GM21619 (cell line): ENCODE measurements around the gene RNPEPL1.
A peak's percentile ranks its signal among the peaks of the same experiment; 100 is the strongest.

ENCODE experiments used
- ATAC-seq: cut with Tn5 transposase; IDR thresholded peaks from one replicate; pipeline ENCODE4 v1.9.1; 2021; ENCODE audit not compliant: unreplicated experiment

RNPEPL1 gene

DNA sequence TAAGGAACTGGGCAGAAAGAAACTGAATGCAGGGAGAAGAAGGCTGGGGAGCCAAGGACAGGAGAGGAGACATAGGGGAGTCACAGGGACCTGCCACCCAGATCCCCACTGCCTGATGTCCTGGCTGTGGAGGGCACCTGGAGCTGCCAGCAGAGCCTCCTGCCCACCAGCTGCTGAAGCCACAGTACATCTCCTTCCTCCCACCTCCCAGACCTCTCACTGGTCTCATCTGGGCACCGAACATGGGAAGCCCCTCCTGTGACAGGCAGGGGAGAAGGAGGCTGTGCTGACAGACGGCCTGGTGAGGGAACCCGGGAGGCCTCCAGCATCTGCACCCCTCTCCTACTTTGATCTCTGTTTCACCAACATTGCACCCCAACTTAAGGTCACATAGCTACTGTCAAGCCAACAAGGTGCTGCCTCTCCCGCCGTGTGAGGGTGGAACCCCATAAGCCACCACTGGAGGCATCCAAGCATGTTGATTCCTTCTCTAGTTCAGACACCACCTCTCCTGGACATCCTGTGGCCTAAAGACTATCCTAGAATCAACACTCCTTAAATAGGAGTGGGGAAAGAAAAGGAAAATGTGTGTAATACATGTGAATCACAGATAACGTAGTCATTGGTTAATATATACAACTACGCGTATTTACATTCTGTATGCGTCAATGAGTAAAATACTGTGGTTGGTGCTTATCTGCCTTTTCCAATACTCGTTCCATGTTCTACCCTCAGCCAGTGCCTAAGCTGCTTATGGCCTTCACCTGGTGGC is 3.5 kb upstream of the RNPEPL1 start:
- no peak for ATAC-seq

DNA sequence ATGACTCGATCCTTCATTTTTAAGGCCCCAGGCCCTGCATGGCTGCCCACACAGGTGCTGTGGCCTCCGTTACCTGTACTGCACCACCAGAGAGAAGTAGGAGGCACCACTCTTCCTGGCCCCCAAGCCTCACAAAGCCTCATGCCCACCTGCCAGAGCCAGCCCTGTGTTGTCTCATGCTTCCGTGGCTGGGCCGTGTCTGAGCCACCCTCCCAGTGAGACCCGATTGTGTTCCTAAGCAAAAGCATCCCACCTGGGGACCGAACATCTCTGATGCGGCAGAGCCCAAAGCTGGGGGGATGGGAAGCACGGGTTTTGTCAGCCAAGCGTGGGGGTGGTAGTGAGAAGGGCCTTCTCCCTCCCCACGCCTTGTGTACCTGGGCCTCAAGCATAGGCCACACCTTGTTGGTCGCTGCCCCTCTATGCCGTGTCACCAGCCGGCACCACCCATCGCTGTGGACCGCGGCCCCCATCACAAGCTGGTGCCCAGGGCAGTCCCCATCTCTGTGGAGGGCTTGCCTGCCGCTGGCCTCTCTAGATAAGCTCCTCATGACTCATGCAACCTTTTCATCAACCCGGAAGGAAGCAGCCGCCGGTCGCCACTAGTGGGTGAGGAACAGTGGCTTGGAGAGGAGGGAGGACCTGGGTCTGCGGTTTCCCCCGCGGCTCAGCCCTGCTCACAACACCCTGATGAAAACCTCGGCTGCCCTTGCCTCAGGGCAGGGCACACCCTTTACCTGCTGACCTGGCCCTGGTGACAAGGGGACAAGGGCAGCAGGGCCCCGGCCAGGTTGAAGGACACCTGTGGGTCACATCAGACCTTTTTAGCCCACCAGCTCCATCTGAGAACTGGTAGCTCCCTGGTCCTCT is 2.7 kb upstream of the RNPEPL1 start:
- ATAC-seq = peak; percentile 32

DNA sequence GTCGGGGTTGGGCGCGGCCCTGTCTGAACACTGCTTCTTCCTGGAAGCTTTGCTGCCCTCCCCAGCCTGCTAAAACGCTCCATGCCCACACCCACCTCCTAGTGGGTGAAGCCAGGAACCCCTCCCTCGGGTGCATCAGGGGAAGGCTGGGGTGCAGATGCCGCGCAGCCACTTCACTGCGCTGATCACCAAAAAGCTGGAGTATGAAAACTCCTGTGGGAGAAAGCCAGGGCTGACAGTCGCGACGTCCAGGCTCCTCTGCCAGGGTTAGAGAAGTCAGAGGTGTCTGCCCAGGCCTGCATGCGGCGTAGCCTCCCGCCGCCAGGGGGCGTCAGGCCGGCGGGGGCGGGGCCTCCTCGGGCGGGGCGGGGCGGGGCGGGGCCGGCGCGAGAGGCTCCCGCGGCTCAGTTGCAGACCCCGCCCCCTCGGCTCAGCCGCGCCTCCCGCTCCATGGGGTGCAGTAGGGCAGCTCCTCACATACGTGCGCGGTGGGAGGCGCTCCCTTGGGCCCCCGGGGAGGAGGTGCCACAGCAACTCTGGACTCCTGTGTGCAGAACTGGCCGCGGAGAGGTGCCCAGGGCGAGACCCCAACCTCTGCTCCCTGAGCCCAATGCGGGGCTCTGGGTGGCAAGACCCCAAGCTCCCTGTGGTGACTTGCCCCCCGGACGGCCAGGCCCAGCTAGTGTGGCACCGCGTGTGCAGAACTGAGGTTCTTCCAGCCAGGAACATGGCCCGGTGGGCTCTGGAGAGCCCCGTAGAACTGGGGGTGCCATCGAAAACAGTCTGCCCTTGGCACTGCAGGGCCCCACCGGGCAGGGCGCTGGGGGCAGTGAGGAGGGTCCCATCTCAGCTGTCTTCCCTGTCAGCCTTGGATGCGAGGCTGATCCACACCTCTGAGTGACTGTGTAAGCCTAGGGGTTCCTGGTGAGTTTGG is 1.8 kb upstream of the RNPEPL1 start:
- peak; percentile 44 for ATAC-seq

DNA sequence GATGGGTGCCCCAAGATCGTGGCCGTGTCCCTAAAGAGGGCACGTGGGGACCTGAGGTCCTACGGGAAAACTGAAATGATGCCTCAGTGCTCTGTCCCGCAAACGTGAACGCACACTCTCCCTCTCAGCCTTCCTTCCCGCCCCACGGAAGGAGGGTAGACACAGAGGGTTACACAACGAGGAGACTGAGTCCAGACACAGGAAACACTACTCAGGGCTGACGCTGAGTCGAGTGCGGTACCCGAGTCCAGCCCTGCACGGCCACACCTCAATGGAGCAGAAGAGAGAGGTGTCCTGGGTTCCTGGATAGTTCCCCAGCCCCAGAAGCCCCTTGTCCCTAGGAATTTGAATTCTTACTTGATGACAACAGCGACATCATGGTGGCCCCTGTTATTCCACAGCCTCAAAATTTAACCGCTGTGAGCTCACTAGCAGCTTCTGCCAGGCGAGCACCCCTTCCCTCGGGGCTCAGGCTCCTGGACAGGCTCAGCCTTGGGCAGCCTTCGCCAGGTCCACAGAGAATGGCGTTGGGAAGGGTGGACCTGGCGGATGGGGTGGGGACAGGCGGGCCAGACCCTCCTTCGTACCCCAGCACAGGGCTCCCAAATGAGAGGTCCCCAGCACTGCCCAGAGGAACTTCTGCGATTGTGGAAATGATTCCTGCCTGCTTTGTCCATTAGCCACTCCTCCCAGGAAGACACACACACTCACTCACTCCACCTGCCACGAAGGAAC is 980 bp upstream of the RNPEPL1 start:
- ATAC-seq = no peak

DNA sequence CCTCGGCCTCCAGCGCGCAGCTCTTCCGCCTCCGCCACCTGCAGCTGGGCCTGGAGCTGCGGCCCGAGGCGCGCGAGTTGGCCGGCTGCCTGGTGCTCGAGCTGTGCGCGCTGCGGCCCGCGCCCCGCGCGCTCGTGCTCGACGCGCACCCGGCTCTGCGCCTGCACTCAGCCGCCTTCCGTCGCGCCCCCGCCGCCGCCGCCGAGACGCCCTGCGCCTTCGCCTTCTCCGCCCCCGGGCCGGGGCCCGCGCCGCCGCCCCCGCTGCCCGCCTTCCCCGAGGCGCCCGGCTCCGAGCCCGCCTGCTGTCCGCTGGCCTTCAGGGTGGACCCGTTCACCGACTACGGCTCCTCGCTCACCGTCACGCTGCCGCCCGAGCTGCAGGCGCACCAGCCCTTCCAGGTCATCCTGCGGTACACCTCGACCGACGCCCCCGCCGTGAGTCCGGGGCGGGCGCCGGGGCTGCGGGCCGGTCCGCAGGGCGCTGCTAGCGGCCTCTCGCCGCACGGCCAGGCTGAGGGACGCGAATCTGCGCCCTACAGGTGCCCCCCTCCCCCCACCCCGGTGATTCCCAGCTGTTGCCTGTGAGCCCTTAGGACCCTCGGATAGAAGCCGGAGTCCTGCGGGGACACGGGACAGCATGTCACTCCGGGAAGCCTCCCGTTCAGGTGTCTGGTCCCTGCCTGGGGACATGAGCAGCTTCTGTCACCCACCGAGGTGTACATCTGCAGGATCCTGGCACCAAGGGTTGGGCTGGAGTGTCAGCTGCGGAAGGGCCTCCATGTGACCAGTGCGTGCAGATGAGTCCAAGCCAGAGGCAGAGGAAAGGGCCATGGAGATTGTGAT is 616 bp downstream of the RNPEPL1 start:
- peak; percentile 3 for ATAC-seq

DNA sequence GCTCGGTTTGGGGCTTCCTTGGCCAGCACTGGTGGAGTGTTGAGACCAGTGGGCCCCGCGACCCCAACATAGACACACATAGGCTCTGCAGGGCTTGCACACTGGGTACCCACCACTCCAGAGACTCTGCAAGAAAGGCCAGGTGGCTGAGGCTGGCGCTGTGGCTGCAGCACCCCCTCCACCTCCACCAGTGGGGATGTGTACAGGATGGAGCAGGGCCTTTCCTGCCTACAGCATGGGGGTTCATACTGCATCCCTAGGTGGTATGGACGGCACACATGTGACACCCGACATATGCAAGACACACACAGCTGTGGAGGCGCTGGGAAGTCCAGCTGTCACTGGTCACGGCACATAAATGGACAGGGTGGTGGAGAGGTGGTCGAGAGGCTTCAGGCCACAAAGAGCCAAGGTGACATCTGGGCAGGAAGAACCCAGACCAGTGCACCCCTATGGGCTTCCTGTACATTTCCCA is 1.3 kb downstream of the RNPEPL1 start:
- ATAC-seq = no peak

DNA sequence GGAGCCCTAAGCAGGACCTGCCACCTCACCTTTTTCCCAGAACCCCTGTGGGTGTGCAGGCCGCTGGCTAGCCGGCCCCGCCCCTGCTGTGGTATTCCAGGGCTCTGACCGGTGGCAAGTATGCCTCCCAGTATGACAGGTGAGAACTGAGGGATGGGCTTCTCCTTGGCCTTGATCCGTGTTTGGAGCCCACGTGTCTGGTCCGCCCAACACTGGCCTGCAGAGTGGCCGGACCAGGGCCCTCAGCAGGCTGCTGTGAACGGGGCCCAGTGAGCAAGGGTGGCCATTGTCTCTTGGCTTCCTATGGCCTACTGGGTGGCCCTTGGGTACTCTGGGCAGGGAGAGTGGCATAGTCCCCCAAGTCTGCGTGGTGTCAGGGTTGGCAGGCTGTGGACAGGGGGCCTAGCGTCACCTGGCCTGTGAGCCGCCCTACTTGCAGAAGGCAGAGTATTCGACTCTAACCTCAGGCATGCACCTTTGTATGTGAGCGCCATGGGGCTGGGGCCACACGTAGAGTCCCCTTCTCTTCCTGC is 1.8 kb downstream of the RNPEPL1 start:
- ATAC-seq = no peak

DNA sequence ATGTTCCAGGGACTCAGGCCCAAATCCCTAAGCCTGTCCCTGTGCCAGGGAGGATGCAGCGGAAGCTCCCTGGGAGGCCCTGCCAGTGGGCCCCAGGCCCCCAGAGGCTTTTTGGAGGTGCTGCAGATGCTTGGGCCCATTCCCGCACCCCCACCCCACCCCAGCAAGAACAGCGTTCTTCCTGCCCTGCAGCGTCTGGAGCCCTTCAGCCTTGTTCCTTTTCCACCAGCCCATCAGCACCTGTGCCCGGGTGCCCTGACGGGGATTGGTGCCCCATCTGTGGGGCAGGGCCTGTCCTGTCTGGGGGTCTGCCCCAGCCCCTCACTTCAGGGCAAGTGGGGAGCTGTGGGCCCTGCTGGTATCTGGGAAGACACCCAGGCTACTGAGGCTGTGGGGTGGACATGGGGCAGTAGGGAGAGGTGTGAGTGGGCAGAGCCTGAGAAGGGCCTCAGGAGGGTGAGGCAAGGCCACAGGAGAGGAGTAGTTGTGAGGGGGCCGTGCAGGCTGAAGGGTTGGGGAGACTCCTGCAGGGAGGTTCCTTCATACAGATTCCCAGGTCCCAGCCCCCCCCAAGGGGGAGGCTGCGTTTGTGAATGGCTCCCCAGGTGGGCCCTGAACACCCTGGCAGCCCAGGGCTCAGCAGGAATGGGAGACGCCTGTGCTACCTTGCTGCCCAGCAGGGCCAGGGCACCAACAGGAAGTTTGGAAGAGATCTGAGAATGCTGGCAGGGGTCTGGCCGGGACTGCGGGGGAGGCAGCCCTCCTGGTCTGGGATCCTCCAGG is 2.4 kb downstream of the RNPEPL1 start:
- no peak for ATAC-seq

DNA sequence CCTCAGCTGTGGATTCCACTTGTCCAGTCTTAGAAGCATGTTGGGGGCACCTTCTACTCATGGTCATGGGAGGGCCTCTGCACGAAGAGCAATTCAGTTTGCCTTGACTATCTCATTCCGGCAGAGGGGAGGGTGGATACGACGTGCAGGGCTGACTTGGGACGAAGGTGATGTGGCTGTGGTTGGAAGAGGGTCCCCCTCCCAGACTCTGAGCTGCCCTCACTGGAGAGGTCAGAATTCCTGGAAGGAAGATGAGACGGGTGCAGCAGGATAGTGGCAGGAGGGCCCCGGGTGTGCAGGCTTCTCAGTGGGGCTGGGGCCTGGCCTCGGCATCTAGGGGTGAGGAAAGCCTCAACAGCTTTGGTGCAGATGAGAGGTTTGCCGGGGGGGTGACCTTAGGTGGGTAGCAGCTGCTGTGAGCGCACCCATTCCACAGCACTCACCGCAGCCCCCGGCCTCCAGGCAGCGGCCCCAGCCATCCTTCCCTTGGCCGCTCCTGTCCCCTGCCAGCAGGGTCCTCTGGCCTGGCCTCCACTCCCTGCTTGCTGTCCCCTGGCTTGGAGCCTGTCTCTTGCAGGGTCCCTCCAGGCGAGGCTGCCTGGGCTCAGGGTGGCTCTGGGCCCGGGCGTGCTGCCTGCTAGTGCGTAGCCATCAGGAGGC is 3.2 kb downstream of the RNPEPL1 start:
- no peak for ATAC-seq

DNA sequence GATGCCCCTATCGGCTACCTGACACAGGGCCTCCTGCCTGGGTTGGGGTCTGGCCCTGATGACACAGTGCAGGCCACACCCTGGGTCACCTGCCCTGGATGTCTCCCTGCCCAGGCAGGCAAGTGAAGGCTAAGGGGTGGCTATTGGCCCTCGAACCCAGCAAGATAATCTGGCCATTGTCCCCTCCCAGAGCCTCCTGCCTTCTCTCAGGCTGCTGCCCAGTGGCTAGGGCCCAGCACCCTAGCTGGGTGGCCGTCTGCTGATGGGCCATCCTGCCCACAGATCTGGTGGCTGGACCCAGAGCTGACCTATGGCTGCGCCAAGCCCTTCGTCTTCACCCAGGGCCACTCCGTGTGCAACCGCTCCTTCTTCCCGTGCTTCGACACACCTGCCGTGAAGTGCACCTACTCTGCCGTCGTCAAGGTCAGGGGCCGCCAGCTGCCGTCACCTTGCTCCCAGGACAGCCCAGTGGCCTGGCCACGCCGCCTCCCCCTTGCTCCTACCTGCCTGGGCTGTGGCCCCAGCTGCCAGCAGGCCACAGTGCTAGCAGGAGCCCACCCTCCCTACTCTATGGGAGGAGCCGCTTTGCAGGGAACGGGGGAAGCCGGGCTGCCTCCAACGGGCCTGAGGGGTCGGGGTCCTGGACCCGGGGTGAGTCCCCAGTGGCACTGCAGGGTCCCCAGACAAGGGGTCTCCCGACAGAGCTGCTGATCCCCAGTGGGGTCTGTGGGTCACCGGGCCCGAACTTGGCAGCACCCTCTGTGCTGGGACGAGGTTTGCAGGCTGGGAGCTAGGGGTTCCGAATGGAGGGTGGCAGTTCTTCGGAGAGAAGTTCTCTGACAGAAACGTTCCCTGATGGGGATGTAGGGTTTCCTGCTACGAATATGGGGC is 4.1 kb downstream of the RNPEPL1 start:
- no peak for ATAC-seq

DNA sequence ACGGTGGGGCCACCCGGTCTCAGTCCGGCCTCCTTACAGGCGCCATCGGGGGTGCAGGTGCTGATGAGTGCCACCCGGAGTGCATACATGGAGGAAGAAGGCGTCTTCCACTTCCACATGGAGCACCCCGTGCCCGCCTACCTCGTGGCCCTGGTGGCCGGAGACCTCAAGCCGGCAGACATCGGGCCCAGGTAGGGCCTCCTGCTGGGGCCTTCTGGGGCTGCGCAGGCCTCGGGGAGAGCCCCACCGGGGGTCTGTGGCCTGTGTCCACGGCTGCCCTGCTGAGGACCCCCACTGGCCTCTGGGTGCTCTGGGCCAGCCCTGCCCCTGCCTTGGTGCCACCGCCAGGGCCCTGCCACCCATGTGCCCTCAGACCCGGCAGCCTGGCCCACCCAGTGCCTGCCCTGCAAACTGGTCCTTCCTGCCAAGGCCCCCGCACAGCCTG is 4.8 kb downstream of the RNPEPL1 start:
- ATAC-seq = no peak

DNA sequence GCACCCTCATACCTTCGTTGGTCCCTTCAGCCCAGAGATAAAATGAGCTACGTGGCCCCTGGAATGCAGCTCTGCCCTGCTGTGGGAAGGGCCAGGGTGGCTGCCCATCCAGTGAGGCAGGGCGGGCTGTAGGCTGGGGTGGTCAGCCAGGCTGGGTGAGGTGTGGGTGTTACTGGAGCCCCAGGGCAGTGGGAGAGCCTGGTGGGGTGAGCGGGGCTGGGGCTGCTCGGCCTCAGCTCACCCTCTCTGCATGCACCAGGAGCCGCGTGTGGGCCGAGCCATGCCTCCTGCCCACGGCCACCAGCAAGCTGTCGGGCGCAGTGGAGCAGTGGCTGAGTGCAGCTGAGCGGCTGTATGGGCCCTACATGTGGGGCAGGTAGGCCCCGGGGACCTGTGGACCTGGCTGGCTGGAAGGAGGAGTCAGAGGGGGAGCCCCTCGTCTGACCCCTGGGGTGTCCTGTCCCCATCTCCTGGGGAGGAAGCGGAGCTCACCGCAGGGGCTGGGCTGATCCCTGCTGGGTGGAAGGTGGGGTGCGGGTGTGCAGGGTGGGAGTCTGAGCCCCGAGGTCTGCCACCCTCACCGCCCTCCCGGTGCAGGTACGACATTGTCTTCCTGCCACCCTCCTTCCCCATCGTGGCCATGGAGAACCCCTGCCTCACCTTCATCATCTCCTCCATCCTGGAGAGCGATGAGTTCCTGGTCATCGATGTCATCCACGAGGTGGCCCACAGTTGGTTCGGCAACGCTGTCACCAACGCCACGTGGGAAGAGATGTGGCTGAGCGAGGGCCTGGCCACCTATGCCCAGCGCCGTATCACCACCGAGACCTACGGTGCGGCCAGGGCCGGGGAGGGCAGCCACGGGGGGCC is 5.5 kb downstream of the RNPEPL1 start:
- ATAC-seq = no peak

DNA sequence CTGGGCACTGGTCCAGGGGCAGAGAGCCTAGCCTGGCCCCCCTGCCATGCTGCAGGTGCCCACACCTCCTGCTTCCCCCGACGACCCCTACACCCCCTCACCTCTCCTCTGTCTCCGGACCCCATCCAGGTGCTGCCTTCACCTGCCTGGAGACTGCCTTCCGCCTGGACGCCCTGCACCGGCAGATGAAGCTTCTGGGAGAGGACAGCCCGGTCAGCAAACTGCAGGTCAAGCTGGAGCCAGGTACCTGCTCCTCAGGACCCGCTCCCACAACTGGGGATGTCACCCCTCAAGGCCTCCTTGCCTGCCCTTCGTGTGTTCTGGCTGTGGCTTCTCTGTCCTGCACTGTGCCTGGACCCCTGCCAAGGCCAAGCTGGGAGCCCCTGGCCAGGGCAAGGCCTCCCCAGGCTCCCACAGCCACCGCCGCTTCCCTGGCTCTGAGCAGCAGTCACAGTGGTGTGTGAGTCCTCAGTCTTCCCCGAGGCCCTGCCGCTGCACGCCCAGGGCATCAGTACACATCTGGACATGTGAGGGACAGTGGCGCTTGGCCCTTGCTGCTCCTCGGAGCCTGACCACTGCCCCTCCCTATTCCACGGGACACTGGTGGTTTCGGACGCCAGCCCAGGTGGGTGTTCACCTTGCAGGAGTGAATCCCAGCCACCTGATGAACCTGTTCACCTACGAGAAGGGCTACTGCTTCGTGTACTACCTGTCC is 6.3 kb downstream of the RNPEPL1 start:
- no peak for ATAC-seq

DNA sequence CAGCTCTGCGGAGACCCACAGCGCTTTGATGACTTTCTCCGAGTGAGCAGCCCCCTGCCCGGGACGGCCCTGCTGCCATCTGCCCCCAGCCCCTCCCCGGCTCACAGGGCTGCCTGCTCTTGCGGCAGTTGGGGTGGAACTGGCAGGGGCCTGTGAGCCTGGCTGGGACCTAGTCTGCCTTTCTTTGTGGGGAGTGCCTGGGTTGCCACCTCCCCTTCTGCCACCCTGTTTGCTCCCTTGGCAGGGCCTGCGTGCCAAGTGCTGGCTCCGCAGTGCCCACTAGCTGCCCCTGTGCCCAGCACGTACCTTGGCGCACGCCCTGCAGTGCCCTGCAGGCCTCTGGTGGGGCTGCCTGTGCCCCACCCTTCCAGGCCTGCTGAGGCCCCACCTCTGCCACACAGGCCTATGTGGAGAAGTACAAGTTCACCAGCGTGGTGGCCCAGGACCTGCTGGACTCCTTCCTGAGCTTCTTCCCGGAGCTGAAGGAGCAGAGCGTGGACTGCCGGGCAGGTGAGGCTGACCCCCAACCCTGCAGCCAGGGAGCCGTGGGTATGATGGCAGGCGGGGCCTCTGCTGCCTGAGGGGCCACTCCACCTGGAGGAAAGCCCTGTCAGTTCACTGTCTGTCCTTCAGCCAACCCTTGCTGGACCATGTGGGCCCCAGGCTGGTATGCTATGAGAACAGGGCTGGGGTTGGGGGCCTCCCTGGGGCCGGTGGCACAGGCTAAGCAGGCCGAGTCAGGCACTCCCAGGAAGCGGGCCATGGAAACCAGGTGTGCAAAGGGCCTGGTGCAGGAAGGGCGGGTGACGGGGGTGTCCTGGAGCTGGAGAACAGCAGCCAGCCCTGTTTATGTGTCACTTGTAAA is 7.0 kb downstream of the RNPEPL1 start:
- ATAC-seq = no peak
